GM23248 (cell line): Measurements from ENCODE around the gene PTPRN2.

Source experiments
- EZH2 ChIP-seq: fragments of 200-600 bp; sonication (generic); IDR thresholded peaks from 2 replicates; pipeline ENCODE4 v1.6.1; 2018; ENCODE audit warnings: antibody characterized with exemption, mild to moderate bottlenecking; ENCODE audit not compliant: insufficient read depth, poor library complexity, severe bottlenecking
- EZH2phosphoT487 ChIP-seq: fragments of 200-600 bp; sonication (generic); IDR thresholded peaks from 2 replicates; pipeline ENCODE4 v1.6.1; 2018; ENCODE audit warnings: antibody characterized with exemption, moderate library complexity, mild to moderate bottlenecking, low read depth; ENCODE audit not compliant: insufficient read depth

- TF ChIP-seq EZH2 = no peak
- TF ChIP-seq EZH2phosphoT487 = no peak
Measured at GRCh38 chr7:157675427-157675927, 912.1 kb downstream of the PTPRN2 start.
